Placental pericyte (primary cell): ENCODE measurements around the gene B4GALT7. TPM values are rescaled to one million over a fixed set of nuclear protein-coding genes. Genes with fewer than 3 reads are reported as not detected.

Experiments used
- total RNA-seq: library from RNA; depleted of rRNA; stranded (reverse); fragments of >200 nt; gene quantifications from 2 replicates; pipeline ENCODE4 v1.2.3, GENCODE V29; 2012

B4GALT7 gene
- 43.1 and 43.5 TPM in 2 replicates for total RNA-seq

GRCh38 chr5:177599731-177600507 is at the start of gene B4GALT7:
B4GALT7 (plus strand) TSS chr5:177600132; CDS start chr5:177600211, 79 bp downstream.

GRCh38 chr5:177554474-177555111 is 45.3 kb upstream of the B4GALT7 start, which contains the start of gene FAM193B:
FAM193B (minus strand) TSS chr5:177554563; CDS start chr5:177554458, 105 bp downstream.

GRCh38 chr5:177592010-177592834 is 7.7 kb upstream of the B4GALT7 start, which contains the start of gene TMED9:
TMED9 (plus strand) TSS chr5:177592203; CDS start chr5:177592215, 12 bp downstream.

Other genes with a start within 250 kb of the B4GALT7 start
- gene LMAN2, start 248.5 kb upstream of the B4GALT7 start, total RNA-seq: 242 and 674 TPM in 2 replicates
- gene RGS14, start 242.2 kb upstream of the B4GALT7 start, total RNA-seq: 4.7 and 6.6 TPM in 2 replicates
- gene SLC34A1, start 215.7 kb upstream of the B4GALT7 start, total RNA-seq: not detected in 2 replicates
- not detected in 2 replicates for gene PFN3, start 199.5 kb upstream of the B4GALT7 start, total RNA-seq
- gene F12, start 190.6 kb upstream of the B4GALT7 start, total RNA-seq: 0.22 and 0.57 TPM in 2 replicates
- 35.9 and 47.4 TPM in 2 replicates for gene GRK6, start 173.5 kb upstream of the B4GALT7 start, total RNA-seq
- gene PRR7, start 153.3 kb upstream of the B4GALT7 start, total RNA-seq: 3.7 and 8.6 TPM in 2 replicates
- 125 and 151 TPM in 2 replicates for gene DBN1, start 126.5 kb upstream of the B4GALT7 start, total RNA-seq
- gene PDLIM7, start 102.5 kb upstream of the B4GALT7 start, total RNA-seq: 153 and 326 TPM in 2 replicates
- gene DOK3, start 90.3 kb upstream of the B4GALT7 start, total RNA-seq: 2.2 and 4.2 TPM in 2 replicates
- gene DDX41, start 83.2 kb upstream of the B4GALT7 start, total RNA-seq: 80.2 and 88.6 TPM in 2 replicates
- gene FAM193B, start 45.6 kb upstream of the B4GALT7 start, total RNA-seq: 27.6 and 27.9 TPM in 2 replicates
- gene TMED9, start 7.9 kb upstream of the B4GALT7 start, total RNA-seq: 164 and 297 TPM in 2 replicates
- gene FAM153A, start 182.8 kb downstream of the B4GALT7 start, total RNA-seq: not detected in 2 replicates